Gastrocnemius medialis (tissue), 4 donors: ENCODE measurements around the gene MEGF11. TPM values are rescaled to one million over a fixed set of nuclear protein-coding genes. Genes with fewer than 3 reads are reported as not detected.

ENCODE experiments used
- ATAC-seq, 2 donors: fragments of 150-250 bp; one replicate each; pipeline ENCODE4 v1.9.1; 2016
- DNase-seq, 2 donors: peaks; one replicate each; pipeline ENCODE4 v3.0.0-alpha.2; 2019
- H3K27ac ChIP-seq, 4 donors: fragments of 200-600 bp; sonication (generic); 1 replicate in 1 of 4; 2 replicates in 3 of 4; pipeline ENCODE4 v1.5.1; 2016 to 2018; ENCODE audit warnings: mild to moderate bottlenecking in 2 of 4, moderate library complexity in 1 of 4
- H3K27me3 ChIP-seq, 3 donors: fragments of 200-600 bp; sonication (generic) in 2 of 3; 1 replicate in 1 of 3; 2 replicates in 2 of 3; pipeline versions ENCODE4 v1.5.1 to v1.6.0; 2016 to 2019; ENCODE audit warnings: mild to moderate bottlenecking in 1 of 3, moderate library complexity in 1 of 3
- H3K36me3 ChIP-seq, 2 donors: fragments of 200-600 bp; sonication (generic) in 1 of 2; one replicate each; pipeline ENCODE4 v1.5.1; 2017 to 2018
- H3K4me1 ChIP-seq, 2 donors: fragments of 200-600 bp; sonication (generic) in 1 of 2; one replicate each; pipeline ENCODE4 v1.5.1; 2016 to 2017; ENCODE audit warnings: mild to moderate bottlenecking in 2 of 2
- H3K4me3 ChIP-seq, 4 donors: fragments of 200-600 bp; sonication (generic) in 3 of 4; 1 replicate in 1 of 4; 2 replicates in 3 of 4; pipeline ENCODE4 v1.5.1; 2016 to 2019; ENCODE audit warnings: mild to moderate bottlenecking in 2 of 4
- H3K9me3 ChIP-seq, 3 donors: fragments of 200-600 bp; sonication (generic) in 2 of 3; 1 replicate in 1 of 3; 2 replicates in 2 of 3; pipeline ENCODE4 v1.5.1; 2016 to 2019
- POLR2A ChIP-seq, 2 donors: fragments of 450-650 bp; IDR thresholded peaks; one replicate each; pipeline ENCODE4 v1.6.1; 2017; ENCODE audit warnings: antibody characterized with exemption in 2 of 2, mild to moderate bottlenecking in 2 of 2, moderate library complexity in 2 of 2
- in situ Hi-C, 4 donors: fragments of 200-750 bp; cut with MboI; loops; one replicate each; pipeline versions ENCODE4 v1.15.0 to v1.8.0; 2017; ENCODE audit warnings: low sequenced_read_pairs in 4 of 4
- intact Hi-C: fragments of 100-400 bp; cut with DNase I; formaldehyde crosslinking; loops from one replicate; pipeline ENCODE4 v1.15.1; 2023; ENCODE audit warnings: low total_unique reads
- total RNA-seq, 4 donors: library from RNA; depleted of rRNA; stranded (reverse); fragments of >200 nt; gene quantifications; one replicate each; pipeline versions ENCODE4 v1.1.0 to v1.2.3, GENCODE V29; 2016
- TF ChIP-seq, protein P1 (sequence below), 5 experiments: fragments of 450-650 bp in 3 of 5; fragments of 200-600 bp in 2 of 5; sonication (generic) in 2 of 5; IDR thresholded peaks in 4 of 5; conservative IDR thresholded peaks in 1 of 5; 1 replicate in 4 of 5; 2 replicates in 1 of 5; pipeline ENCODE4 v1.5.1; 2016 to 2019; ENCODE audit warnings: antibody characterized with exemption in 5 of 5, mild to moderate bottlenecking in 3 of 5, moderate library complexity in 3 of 5

MEGF11 gene
- total RNA-seq, 4 donors from 2014 or later: not detected

- ATAC-seq: no peak
Measured at GRCh38 chr15:65867244-65867643, 386.3 kb downstream of the MEGF11 start.

GRCh38 chr15:65863106-65863505 lies 390.4 kb downstream of the MEGF11 start:
- DNase-seq (no peak), ATAC-seq (no peak)
- no peaks in the 10 kb centered on the region for H3K9me3 ChIP-seq
- H3K4me3 ChIP-seq: no peak overlapping the region
- H3K36me3 ChIP-seq: no peaks in the 10 kb centered on the region
- no peak for TF ChIP-seq POLR2A (IDR thresholded peaks at IDR 0.05)
- TF ChIP-seq, protein P1, sequence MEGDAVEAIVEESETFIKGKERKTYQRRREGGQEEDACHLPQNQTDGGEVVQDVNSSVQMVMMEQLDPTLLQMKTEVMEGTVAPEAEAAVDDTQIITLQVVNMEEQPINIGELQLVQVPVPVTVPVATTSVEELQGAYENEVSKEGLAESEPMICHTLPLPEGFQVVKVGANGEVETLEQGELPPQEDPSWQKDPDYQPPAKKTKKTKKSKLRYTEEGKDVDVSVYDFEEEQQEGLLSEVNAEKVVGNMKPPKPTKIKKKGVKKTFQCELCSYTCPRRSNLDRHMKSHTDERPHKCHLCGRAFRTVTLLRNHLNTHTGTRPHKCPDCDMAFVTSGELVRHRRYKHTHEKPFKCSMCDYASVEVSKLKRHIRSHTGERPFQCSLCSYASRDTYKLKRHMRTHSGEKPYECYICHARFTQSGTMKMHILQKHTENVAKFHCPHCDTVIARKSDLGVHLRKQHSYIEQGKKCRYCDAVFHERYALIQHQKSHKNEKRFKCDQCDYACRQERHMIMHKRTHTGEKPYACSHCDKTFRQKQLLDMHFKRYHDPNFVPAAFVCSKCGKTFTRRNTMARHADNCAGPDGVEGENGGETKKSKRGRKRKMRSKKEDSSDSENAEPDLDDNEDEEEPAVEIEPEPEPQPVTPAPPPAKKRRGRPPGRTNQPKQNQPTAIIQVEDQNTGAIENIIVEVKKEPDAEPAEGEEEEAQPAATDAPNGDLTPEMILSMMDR (IDR thresholded peaks at IDR 0.05 in 4 of 5, conservative IDR thresholded peaks at IDR 0.05 in 1 of 5): no peak
- in situ Hi-C loops (loop anchor here (10.0 to 25.0 kb wide), 2 partner anchors 68 to 226 kb away; partner anchors contain the start of gene DENND4A (in 1 of the 4)), intact Hi-C loops (loop anchor here (10.0 kb wide), 2 partner anchors 228 to 632 kb away; partner anchors contain the start of gene SNAPC5)
- H3K4me1 ChIP-seq: peaks cover 4% of the 10 kb centered on the region in 2 donors
- H3K27me3 ChIP-seq: no peaks in the 10 kb centered on the region
- H3K27ac ChIP-seq: no peak overlapping the region

More at GRCh38 chr15:65867244-65867643, 386.3 kb downstream of the MEGF11 start:
- Histone ChIP-seq H3K27ac (no peak overlapping the region), H3K36me3 (no peaks in the 10 kb centered on the region), H3K27me3 (no peaks in the 10 kb centered on the region), H3K4me3 (no peak overlapping the region), H3K4me1 (peaks cover 15 to 17% of the 10 kb centered on the region in 2 donors), H3K9me3 (no peaks in the 10 kb centered on the region)
- no peak for DNase-seq
- TF ChIP-seq POLR2A (IDR thresholded peaks at IDR 0.05): no peak
- TF ChIP-seq, protein P1 (IDR thresholded peaks at IDR 0.05 in 4 of 5, conservative IDR thresholded peaks at IDR 0.05 in 1 of 5): no peak
- intact Hi-C loops (loop anchor here (10.0 kb wide), 2 partner anchors 232 to 628 kb away; partner anchors contain the start of gene SNAPC5), in situ Hi-C loops (loop anchor here (10.0 to 25.0 kb wide), 2 partner anchors 72 to 230 kb away; partner anchors contain the start of gene DENND4A (in 1 of the 4))

GRCh38 chr15:65862682-65863081 lies 390.9 kb downstream of the MEGF11 start:
- ATAC-seq (no peak), DNase-seq (peak in 1 of 2 donors; percentile 20)
- Histone ChIP-seq H3K9me3 (no peaks in the 10 kb centered on the region), H3K4me3 (no peak overlapping the region), H3K4me1 (peaks cover 7 to 9% of the 10 kb centered on the region in 2 donors), H3K27me3 (no peaks in the 10 kb centered on the region), H3K36me3 (no peaks in the 10 kb centered on the region), H3K27ac (no peak overlapping the region)
- TF ChIP-seq POLR2A (IDR thresholded peaks at IDR 0.05): no peak
- TF ChIP-seq, protein P1 (IDR thresholded peaks at IDR 0.05 in 4 of 5, conservative IDR thresholded peaks at IDR 0.05 in 1 of 5): peak in 2 of 5 experiments; percentile 13 to 38
- intact Hi-C loops: loop anchor here (10.0 kb wide), 2 partner anchors 228 to 632 kb away; partner anchors contain the start of gene SNAPC5
- in situ Hi-C loops: loop anchor here (10.0 to 25.0 kb wide), 2 partner anchors 68 to 225 kb away; partner anchors contain the start of gene DENND4A (in 1 of the 4)

DNA sequence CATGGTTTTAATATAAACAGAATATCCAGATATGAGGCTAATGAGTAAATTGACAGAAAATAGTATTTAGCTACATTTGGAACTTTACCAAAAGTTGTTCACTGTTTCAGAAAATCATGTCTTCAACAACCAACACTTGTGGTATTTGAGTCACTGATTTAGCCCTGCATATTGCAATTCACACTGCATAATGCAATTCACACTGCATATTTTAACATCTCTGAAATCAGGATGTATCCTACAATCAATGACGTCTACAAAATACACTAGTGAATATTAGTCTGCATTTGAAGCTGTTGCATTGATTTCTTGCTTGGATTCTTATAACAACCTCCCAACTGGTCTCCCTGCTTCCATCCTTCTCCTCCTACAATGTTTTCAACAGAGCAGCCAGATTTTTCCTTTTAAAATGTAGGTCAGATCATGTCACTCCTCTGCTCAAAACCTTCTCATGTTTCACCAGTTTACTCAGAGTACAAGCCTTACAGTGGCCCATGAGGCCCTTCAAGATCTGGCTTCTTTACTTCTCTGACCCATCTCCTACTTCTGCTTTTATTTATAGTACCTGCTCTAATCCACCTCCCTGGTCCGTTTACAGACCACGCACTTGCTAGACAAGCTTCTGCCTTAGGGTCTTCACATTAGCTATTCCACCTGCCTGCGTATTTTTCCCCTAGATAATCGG lies 395.7 kb downstream of the MEGF11 start:
- Histone ChIP-seq H3K27me3 (no peaks in the 10 kb centered on the region), H3K4me1 (peaks cover 13 to 14% of the 10 kb centered on the region in 2 donors), H3K36me3 (no peaks in the 10 kb centered on the region), H3K9me3 (no peaks in the 10 kb centered on the region), H3K4me3 (no peak overlapping the region), H3K27ac (peak overlapping the region; percentile 71 to 85 (median 73))
- in situ Hi-C loops: loop anchor here (25.0 kb wide), 1 partner anchor 221 kb away; no protein-coding TSS in a partner anchor
- TF ChIP-seq POLR2A (IDR thresholded peaks at IDR 0.05): no peak
- TF ChIP-seq, protein P1 (IDR thresholded peaks at IDR 0.05 in 4 of 5, conservative IDR thresholded peaks at IDR 0.05 in 1 of 5): no peak
- intact Hi-C loops: no loop called here
- peak; percentile 97 to 99 for ATAC-seq
- peak; percentile 17 to 31 for DNase-seq
